Measurements from ENCODE around the gene SYNRG. TPM values are rescaled to one million over a fixed set of nuclear protein-coding genes. Genes with fewer than 3 reads are reported as not detected.
"Not testable (repeated sequence)": the region's sequence is repeated elsewhere in the genome, so short reads cannot be mapped to it uniquely, and the experiment has no call there.

SYNRG gene
- polyA plus RNA-seq, 1 of the 3 experiments (the other 2 are of a cell fraction) = 8.9 TPM

DNA sequence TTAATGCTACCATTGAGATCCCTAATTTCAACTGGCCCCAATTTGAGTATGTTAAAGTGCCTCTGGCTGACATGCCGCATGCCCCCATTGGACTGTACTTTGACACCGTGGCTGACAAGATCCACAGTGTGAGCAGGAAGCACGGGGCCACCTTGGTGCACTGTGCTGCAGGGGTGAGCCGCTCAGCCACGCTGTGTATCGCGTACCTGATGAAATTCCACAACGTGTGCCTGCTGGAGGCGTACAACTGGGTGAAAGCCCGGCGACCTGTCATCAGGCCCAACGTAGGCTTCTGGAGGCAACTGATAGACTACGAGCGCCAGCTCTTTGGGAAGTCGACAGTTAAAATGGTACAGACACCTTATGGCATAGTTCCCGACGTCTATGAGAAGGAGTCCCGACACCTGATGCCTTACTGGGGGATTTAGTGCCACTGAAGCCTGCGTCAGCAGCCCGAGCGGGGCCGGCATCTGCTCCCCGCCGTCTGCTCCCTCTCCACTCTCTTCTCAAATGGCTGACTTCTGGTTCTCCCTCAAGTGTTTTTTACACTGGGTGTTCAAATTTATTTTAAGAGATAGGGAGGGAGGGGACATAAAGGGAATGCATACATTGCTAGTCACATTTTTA, 96.7 kb downstream of the SYNRG start:
- no peaks in the 10 kb centered on the region for H3K27me3 ChIP-seq (ENCODE audit: insufficient read depth)
- H3K9me3 ChIP-seq = no peaks in the 10 kb centered on the region
- H3K4me1 ChIP-seq (ENCODE audit: control insufficient read depth in 1 of 2, insufficient read depth in 2 of 2, low read depth in 1 of 2, low read length in 1 of 2) = peaks cover 3 to 4% of the 10 kb centered on the region in 2 experiments; a peak in 1 of 4 replicates
- H3K4me2 ChIP-seq = no peak overlapping the region
- no peak overlapping the region for H2AFZ ChIP-seq (ENCODE audit: low read depth)
- DNase-seq = no peak
- peaks cover 21% of the 10 kb centered on the region; the same call in 1 of the 2 replicates for H4K20me1 ChIP-seq (ENCODE audit: insufficient read depth)
- 91% methylated on average over 24 of the region's 24 CpGs for WGBS (ENCODE audit: low lambda C conversion rate)
- TF ChIP-seq YY1 (IDR thresholded peaks at IDR 0.05; ENCODE audit: low read depth) (no peak), SMC3 (IDR thresholded peaks at IDR 0.05; ENCODE audit: low read depth, low read length) (no peak), FOXJ3 (CRISPR knock-in tag; IDR thresholded peaks at IDR 0.05) (no peak), TAF1 (IDR thresholded peaks at IDR 0.05; ENCODE audit: borderline replicate concordance, low read depth, low read length) (no peak), GATA2 (CRISPR knock-in tag; IDR thresholded peaks at IDR 0.05) (no peak), RFX5 (IDR thresholded peaks at IDR 0.05; ENCODE audit: low read length) (no peak), CHD2 (IDR thresholded peaks at IDR 0.05; ENCODE audit: low read length, partially characterized antibody) (no peak), ELF1 (IDR thresholded peaks at IDR 0.05) (no peak), SIN3A (IDR thresholded peaks at IDR 0.05; ENCODE audit: borderline replicate concordance, low read depth, low read length) (no peak)
- TF ChIP-seq, protein P1, sequence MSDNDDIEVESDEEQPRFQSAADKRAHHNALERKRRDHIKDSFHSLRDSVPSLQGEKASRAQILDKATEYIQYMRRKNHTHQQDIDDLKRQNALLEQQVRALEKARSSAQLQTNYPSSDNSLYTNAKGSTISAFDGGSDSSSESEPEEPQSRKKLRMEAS (IDR thresholded peaks at IDR 0.05; ENCODE audit: low read depth) = no peak
- TF ChIP-seq, protein P2, sequence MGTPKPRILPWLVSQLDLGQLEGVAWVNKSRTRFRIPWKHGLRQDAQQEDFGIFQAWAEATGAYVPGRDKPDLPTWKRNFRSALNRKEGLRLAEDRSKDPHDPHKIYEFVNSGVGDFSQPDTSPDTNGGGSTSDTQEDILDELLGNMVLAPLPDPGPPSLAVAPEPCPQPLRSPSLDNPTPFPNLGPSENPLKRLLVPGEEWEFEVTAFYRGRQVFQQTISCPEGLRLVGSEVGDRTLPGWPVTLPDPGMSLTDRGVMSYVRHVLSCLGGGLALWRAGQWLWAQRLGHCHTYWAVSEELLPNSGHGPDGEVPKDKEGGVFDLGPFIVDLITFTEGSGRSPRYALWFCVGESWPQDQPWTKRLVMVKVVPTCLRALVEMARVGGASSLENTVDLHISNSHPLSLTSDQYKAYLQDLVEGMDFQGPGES (IDR thresholded peaks at IDR 0.05; ENCODE audit: low read depth, low read length) = no peak
- no peak overlapping the region for H3K9ac ChIP-seq
- no peak overlapping the region for H3K27ac ChIP-seq (ENCODE audit: low read depth in 2 of 2, low read length in 1 of 2)
- ChIA-PET POLR2A (interaction anchor here (1.1 kb wide), 1 partner anchor 10 kb away, joined by 3 read pairs; no protein-coding TSS in a partner anchor), CTCF (interaction anchor here (0.6 to 1.7 kb wide), 3 partner anchors 9 to 26 kb away, joined by 3 to 5 read pairs (median 4); no protein-coding TSS in a partner anchor)
- H3K4me3 ChIP-seq (ENCODE audit: low read depth in 2 of 2, low read length in 1 of 2) = no peak overlapping the region
- H3K36me3 ChIP-seq (replicated peaks in 1 of 2; ENCODE audit: control insufficient read depth in 1 of 2, insufficient read depth in 2 of 2, low read length in 1 of 2) = peaks cover 39 to 49% of the 10 kb centered on the region in 2 experiments
- peaks cover 27% of the 10 kb centered on the region for H3F3A ChIP-seq (replicated peaks; ENCODE audit: insufficient read depth)
- H3K9me2 ChIP-seq = no peaks in the 10 kb centered on the region
- peaks cover 69% of the 10 kb centered on the region for H3K79me2 ChIP-seq (ENCODE audit: insufficient read depth)

DNA sequence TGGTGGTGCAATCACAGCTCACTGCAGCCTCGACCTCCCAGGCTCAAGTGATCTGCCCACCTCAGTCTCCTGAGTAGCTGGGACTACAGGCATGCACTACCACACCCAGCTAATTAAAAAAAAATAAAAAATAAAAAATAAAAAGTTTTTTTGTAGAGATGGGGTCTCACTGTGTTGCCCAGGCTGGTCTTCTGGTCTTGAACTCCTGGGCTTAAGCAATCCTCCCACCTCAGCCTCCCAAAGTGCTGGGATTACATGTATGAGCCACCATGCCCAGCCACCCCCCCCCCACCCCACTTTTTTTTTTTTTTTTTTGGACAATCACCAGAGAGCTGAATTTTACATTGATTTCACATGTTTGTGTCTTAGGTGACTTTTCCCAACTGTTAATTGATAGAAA, 97.6 kb downstream of the SYNRG start:
- H4K20me1 ChIP-seq (ENCODE audit: insufficient read depth) = peaks cover 28% of the 10 kb centered on the region; the same call in 1 of the 2 replicates
- H3K27me3 ChIP-seq (ENCODE audit: insufficient read depth); H3K9me3 ChIP-seq; H3K27ac ChIP-seq (ENCODE audit: low read depth in 2 of 2, low read length in 1 of 2); H2AFZ ChIP-seq (ENCODE audit: low read depth); H3K9ac ChIP-seq; H3K4me2 ChIP-seq; H3K4me3 ChIP-seq (ENCODE audit: low read depth in 2 of 2, low read length in 1 of 2); H3K4me1 ChIP-seq (ENCODE audit: control insufficient read depth in 1 of 2, insufficient read depth in 2 of 2, low read depth in 1 of 2, low read length in 1 of 2); H3K9me2 ChIP-seq; DNase-seq; POLR2A ChIA-PET: not testable (repeated sequence)
- 83% methylated on average over 1 of the region's 1 CpG for WGBS (ENCODE audit: low lambda C conversion rate)
- CTCF ChIA-PET = interaction anchor here (1.7 kb wide), 2 partner anchors 10 to 16 kb away, joined by 4 to 5 read pairs; no protein-coding TSS in a partner anchor
- peaks cover 31 to 43% of the 10 kb centered on the region in 2 experiments for H3K36me3 ChIP-seq (replicated peaks in 1 of 2; ENCODE audit: control insufficient read depth in 1 of 2, insufficient read depth in 2 of 2, low read length in 1 of 2)
- peaks cover 25% of the 10 kb centered on the region for H3F3A ChIP-seq (replicated peaks; ENCODE audit: insufficient read depth)
- H3K79me2 ChIP-seq (ENCODE audit: insufficient read depth) = peaks cover 78% of the 10 kb centered on the region

All from SK-N-SH (cell line).